GM18873 (cell line): ENCODE measurements around the gene WWP2.

Experiments used
- ATAC-seq: cut with Tn5 transposase; IDR thresholded peaks from one replicate; pipeline ENCODE4 v1.9.1; 2021; ENCODE audit warnings: mild to moderate bottlenecking, moderate library complexity, moderate number of reproducible peaks; ENCODE audit not compliant: unreplicated experiment, low FRiP score

The WWP2 gene

GRCh38 chr16:69885722-69886121 lies 123.6 kb downstream of the WWP2 start:
- ATAC-seq = no peak

- ATAC-seq = no peak
These were observed 124.6 kb downstream of the WWP2 start for GRCh38 chr16:69886726-69887125.

DNA sequence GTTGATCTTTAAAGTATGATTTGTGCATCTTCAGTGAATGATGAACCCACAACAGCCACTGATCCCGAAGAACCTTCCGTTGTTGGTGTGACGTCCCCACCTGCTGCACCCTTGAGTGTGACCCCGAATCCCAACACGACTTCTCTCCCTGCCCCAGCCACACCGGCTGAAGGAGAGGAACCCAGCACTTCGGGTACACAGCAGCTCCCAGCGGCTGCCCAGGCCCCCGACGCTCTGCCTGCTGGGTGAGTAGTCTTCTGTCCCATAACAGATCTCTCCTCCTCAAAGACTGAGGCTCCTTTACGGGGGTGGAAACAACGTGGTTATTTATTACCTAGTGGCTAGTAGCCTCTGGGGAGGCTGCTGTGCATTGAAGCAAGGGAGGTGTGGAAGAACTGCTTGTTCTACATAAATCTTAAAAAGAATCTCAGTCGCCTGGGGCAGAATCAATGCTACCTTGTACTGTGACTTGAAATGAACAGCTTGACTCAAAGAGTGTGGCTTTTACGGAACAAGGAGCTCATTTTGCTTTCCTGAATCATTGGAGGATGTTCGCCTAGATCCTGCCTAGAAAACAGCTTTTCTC lies 126.0 kb downstream of the WWP2 start:
- ATAC-seq = no peak

DNA sequence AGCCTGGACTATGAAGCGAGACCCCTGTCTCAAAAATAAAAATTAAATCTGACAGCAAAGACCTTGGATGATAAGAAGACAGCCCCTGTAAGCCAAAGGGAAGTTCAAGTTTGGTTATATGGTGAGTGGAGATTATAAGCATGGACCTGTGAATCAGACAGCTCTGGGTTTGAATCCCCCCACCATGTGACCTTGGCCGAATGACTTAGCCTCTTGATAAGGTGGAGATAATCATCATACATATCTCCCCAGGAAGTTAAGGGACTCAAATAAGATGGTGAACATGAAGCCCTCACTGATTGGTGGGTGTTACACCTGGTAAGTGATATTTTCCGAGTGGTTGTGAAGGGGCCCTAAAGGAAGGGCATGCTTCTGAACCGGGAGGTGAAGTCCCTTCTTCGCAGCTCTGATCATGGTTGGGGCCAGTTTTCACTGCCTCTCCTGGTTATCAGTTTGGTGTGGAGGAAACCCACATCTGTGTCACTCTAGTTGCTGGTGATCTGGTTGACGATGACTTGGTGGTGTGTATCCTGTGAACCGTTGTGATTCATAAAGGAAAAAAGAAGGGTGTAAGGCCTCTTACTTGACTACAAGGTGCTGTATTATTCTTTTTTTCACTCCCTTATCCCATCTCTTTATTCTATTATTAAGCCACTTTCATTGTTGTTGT lies 127.3 kb downstream of the WWP2 start:
- no peak for ATAC-seq

- ATAC-seq = no peak
These were observed 128.2 kb downstream of the WWP2 start for GRCh38 chr16:69890114-69890891.

DNA sequence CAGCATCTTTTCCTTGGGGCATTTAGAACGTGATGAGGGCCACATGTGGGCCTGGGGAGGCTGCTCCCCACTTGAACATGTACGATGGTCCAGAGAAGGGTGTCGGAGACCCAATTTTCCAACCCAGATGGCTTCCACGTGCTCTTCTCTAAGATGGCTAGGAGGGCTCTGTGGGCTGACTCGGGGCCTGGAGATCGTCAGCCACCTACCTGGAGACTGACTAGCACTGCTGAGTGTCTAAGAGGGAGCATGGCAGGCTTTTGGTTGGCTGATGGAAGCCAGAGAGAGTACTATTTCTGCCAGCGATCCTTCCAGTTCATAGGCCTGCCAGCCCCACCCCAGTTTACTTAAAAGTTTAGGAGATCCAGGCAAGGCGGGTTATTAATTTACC lies 128.8 kb downstream of the WWP2 start:
- no peak for ATAC-seq

- ATAC-seq = no peak
These were observed 130.2 kb downstream of the WWP2 start for GRCh38 chr16:69892378-69892777.

DNA sequence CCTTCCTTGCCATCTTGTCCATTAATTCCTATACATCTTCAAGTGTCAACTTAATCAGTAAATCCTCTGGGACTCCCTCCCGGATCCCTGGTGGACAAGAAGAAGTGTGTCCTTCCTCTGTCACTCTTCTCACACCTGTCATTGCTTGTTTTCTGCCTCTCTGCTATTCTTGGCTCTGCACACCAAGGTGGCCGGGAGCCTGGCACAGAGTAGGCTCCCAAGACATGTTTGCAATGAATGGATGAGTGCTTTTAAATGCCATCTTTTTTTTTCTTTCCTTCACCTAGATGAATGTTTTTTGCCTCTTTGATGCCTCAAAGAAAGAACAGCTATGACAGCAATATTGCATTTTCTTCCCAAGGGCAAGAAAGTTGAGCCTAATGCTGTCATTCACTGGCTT lies 131.0 kb downstream of the WWP2 start:
- no peak for ATAC-seq

GRCh38 chr16:69894676-69895075 lies 132.5 kb downstream of the WWP2 start:
- ATAC-seq = no peak

DNA sequence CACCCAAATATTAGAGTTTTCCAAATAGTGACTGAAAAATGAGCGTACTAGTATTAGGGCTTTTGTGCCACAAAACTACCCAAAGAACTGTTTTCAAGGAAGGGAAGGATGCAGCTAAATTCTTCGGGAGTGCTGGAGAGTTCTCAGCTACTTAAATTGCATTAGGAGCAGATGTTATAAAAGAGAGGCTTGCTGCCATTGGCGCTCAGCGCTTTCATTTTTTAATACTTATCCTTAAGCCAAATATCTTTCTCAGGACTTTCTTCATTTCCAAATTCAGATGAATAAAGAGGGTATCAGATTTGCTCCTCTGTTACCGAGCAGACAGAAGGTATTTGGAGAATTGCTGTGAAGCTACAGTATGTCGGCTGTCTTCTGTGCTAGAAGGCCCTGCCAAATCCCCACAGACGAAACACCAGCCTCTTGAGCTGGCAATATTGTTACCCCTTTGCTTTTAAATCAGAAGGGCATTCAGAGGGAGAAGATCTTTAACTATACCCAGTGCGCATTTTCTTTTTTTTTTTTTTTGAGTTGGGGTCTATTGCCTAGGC lies 141.8 kb downstream of the WWP2 start:
- no peak for ATAC-seq

DNA sequence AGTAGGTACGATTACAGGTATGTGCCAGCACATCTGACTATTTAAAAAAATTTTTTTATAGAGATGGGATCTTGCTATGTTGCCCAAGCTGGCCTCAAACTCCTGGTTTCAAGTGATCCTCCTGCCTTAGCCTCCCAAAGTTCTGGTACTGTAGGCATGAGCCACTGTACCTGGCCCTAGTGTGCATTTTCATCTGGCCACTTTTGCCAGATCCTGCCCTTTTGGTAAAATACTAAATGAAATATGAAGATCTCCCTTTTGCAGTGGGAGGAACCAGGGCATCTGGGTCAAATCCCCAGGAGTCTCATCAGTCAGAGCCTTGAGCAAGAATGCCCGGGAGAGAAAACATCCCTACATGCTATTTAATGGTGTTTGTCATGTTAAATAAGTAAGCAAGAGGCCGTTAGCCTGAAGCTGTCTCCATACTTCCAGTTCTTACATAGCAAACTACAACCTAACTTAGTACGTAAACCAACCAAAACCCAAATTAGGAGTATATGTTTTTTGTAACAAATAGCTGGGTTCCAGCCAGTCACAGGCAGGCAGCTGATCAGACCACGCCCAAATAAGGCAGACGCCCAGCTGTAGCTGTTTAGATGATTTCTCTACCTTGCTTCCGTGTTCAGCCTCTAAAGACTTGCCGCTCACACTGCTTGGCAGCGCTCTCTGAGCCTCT lies 142.5 kb downstream of the WWP2 start:
- no peak for ATAC-seq

DNA sequence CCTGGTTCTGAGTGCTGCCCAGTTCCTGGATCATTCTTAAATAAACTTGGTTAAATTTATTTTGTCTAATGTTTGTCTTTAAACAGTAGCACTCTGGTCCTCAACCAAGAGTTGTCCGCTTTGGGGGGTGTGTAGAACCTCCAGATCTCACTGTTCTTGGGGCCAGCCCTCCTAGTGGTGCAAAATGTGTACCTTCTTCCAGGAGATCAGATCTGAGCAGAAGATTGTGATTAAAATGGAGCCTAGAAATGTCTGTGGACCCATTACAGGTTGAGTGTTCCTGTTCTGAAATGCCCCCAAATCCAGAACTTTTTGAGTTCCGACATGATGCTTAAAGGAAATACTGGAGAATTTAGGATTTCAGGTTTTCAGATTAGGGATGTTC lies 143.0 kb downstream of the WWP2 start:
- no peak for ATAC-seq

DNA sequence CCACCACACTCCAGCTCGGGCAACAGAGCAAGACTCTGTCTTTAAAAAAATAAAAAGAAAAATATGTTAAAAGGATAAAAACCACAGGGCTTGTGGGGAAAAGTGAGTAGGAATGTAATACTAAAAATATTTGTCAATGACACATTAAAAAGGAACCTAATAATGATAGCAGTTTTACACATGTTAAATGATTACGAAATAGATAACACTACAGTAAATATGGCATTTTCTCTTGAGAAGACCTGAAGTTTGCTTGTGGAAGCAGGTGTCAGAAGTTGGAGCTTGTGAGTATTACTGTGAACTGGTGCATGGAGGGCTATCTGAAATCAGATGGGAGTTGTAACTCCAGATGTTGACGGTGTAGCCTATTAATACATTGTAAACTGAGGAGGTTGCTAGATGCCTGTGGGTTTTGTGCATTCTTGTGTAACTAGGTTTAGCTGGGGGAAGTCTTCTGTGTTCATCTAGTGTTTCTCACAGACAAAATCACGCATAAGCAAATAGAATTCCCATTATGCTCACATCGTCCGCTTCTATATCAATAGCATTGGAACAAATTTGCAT lies 144.8 kb downstream of the WWP2 start:
- no peak for ATAC-seq

DNA sequence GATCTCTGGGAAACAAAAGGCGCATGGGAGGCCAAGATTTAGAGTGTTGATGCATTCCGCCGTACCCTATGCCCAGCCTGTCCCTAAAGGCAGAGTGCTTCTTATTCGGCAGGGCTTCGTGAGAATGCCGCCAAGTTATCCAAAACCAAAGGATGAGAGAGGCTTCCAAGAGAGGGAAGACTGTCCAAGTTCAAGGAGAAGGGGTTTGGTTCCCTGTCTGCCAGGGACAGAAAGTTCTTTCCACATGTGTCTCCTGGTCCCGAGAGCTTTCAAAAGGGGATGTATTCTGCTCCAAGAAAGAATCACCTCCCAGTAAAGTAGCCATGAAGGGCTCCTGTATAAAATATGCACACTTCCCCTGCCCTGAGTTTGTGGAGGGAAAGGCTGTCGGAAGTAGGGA lies 146.9 kb downstream of the WWP2 start:
- ATAC-seq = no peak

DNA sequence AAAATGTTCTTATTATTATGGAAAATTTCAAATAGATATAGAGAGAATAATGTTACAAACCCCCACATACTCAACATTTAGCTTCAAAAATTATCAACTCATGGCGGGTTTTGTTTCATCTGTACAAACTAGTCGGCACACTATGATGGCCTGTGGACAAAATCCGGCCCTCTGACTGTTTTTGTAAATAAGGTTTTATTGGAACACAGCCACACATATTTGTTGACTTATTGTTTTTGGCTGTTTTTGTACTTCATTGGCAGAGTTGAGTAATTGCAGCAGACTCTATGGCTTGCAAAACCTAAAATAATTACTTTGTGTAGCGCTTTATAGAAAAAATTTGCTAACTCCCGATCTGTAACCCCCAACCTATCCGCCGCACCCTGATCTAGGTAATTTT lies 147.6 kb downstream of the WWP2 start:
- ATAC-seq = no peak

DNA sequence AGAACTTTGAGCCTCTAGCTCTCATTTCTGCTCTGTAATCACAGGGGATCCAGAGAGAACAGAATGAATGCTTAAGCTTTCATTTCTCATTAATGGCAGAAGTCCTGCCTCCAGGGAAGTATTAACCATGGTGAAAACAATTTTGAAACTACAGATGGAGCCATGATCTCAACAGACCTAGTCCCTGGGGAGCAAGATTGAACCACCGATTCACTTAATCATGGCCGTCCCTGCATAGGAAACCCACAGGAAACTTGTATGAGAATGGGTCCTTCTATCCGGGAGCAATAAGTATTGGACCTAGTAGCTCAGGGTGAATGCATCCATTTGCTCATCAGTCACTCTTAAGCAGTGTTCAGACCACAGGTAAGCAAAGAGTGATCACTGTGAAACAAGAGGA lies 148.8 kb downstream of the WWP2 start:
- no peak for ATAC-seq

DNA sequence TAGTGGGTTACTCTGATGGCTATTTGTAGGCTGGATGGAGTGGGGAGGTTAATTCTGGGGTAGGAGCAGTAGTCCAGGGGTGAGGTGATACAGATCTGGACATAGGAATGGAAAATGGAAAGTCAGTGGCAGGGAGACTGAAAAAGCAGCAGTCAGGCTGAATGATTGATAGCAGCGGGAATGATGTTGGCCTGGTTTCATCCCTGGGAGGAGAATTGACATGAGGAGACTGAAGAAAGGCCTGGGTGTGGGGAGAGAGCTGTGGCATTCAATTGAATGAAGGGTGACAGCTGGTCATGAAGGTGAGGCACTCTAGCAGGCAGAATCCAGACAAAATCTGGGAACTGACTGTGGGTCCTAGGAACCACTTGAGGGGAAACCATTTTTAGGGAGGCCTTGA lies 154.3 kb downstream of the WWP2 start:
- no peak for ATAC-seq

DNA sequence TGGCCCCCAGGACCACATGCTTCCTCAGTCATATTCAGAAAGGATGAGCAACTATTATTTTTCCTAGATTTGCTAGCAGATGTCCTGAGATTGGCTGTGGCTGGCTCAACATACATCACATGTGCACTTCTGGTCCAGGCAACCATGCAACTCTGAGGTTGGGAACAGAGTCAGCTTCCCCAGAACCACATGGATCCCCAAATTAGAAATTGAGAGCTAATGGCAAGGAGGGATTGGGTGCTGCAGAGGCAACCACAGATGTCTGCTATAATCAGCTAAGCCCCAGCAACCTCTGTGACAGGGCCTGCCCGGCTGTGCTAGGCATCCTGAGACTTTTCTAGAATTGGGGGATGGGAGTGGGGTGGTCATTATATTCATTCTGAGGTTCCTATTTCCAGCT lies 155.2 kb downstream of the WWP2 start:
- no peak for ATAC-seq

DNA sequence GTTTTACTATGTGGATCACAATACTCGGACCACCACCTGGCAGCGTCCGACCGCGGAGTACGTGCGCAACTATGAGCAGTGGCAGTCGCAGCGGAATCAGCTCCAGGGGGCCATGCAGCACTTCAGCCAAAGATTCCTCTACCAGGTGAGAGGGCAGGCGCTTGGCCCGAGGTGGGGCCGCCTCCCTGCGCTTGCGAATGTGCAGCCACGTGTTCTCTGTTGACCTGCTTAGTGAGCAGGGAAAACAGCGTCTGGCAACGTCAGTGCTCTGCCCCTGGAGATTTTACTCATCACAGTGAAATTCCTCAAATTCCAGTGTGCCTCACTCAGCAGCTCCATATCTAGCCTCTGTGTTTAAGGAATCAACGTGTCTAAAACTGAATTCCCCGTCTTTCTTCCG lies 155.6 kb downstream of the WWP2 start:
- ATAC-seq = no peak

DNA sequence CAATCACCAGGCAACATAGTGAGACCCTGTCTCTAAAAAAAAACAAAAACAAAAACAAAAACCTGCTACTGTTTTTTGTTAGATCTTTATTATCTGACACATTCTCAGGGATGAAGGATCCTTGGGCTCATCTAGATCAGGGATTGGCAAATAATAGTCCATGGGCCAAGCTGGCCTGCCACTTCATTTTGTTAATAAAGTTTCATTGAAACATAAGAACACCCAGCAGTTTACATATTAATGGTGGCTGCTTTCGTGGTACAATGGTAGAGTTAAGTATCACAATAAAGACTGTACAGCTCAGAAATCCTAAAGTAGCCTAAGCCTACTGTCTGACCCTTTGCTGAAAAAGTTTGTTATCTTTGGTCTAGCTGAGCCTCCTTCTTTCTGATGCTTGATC lies 156.1 kb downstream of the WWP2 start:
- ATAC-seq = no peak

GRCh38 chr16:69921127-69921526 lies 159.0 kb downstream of the WWP2 start:
- no peak for ATAC-seq
